NCI-H146 treated with DMSO at 0.1 percent for 48 hours (cell line): ENCODE results near the gene S100A16.

Source experiments
- DNase-seq: peaks from one replicate; lab custom pipeline; 2025; ENCODE audit not compliant: unreplicated experiment; lab: John Stamatoyannopoulos, UW

The S100A16 gene

GRCh38 chr1:153638261-153638660 lies 25.3 kb upstream of the S100A16 start:
- DNase-seq = no peak

- DNase-seq = no peak
Measured at GRCh38 chr1:153636312-153636711, 23.4 kb upstream of the S100A16 start.

- no peak for DNase-seq
Measured at GRCh38 chr1:153635872-153636271, 22.9 kb upstream of the S100A16 start.

GRCh38 chr1:153633754-153634665 lies 21.1 kb upstream of the S100A16 start, which contains the start of gene CHTOP:
CHTOP (plus strand) TSS chr1:153634066; CDS start chr1:153636589, 2,523 bp downstream.
- peak; percentile 90 for DNase-seq

- peak; percentile 27 for DNase-seq
Measured at GRCh38 chr1:153633161-153633753, 20.3 kb upstream of the S100A16 start.

- DNase-seq = no peak
Measured at GRCh38 chr1:153631047-153632022, 18.4 kb upstream of the S100A16 start.

GRCh38 chr1:153630384-153630783 lies 17.4 kb upstream of the S100A16 start:
- DNase-seq = no peak

GRCh38 chr1:153629971-153630370 lies 17.0 kb upstream of the S100A16 start:
- no peak for DNase-seq

GRCh38 chr1:153629343-153629665 lies 16.4 kb upstream of the S100A16 start:
- DNase-seq = no peak

- no peak for DNase-seq
Measured at GRCh38 chr1:153628638-153629342, 15.9 kb upstream of the S100A16 start.

- no peak for DNase-seq
Measured at GRCh38 chr1:153627715-153628626, 15.0 kb upstream of the S100A16 start, which contains the start of gene S100A1. S100A1 (plus strand) TSS chr1:153628434; CDS start chr1:153630522, 2,088 bp downstream.

- peak; percentile 90 for DNase-seq
Measured at GRCh38 chr1:153626904-153627714, 14.2 kb upstream of the S100A16 start, which contains the start of gene S100A13. S100A13 (minus strand) TSS chr1:153627505; CDS start chr1:153626472, 1,033 bp downstream.

GRCh38 chr1:153626477-153626903 lies 13.6 kb upstream of the S100A16 start:
- no peak for DNase-seq

- no peak for DNase-seq
Measured at GRCh38 chr1:153624965-153625611, 12.2 kb upstream of the S100A16 start.

GRCh38 chr1:153623101-153623500 lies 10.2 kb upstream of the S100A16 start:
- no peak for DNase-seq

- no peak for DNase-seq
Measured at GRCh38 chr1:153619171-153619570, 6.2 kb upstream of the S100A16 start.

GRCh38 chr1:153617663-153618062 lies 4.7 kb upstream of the S100A16 start:
- DNase-seq = no peak

GRCh38 chr1:153616917-153617311 lies 4.0 kb upstream of the S100A16 start:
- DNase-seq = no peak
